ENCODE data around the gene ABL2.

The ABL2 gene

GRCh38 chr1:179127163-179127895, 102.1 kb downstream of the ABL2 start:
- DNase-seq: no peak

GRCh38 chr1:179126338-179127060, 103.0 kb downstream of the ABL2 start:
- no peak for DNase-seq

- no peak for DNase-seq
Observed at GRCh38 chr1:179124873-179125272, 104.6 kb downstream of the ABL2 start.

GRCh38 chr1:179121159-179121938, 108.1 kb downstream of the ABL2 start:
- DNase-seq: peak; percentile 52

GRCh38 chr1:179120736-179121135, 108.7 kb downstream of the ABL2 start:
- no peak for DNase-seq

- no peak for DNase-seq
Observed at GRCh38 chr1:179119513-179119912, 110.0 kb downstream of the ABL2 start.

- no peak for DNase-seq
Observed at GRCh38 chr1:179115181-179115580, 114.3 kb downstream of the ABL2 start.

GRCh38 chr1:179108644-179109043, 120.8 kb downstream of the ABL2 start:
- DNase-seq: no peak

- no peak for DNase-seq
Observed at GRCh38 chr1:179107706-179108629, 121.5 kb downstream of the ABL2 start.

- DNase-seq: no peak
Observed at GRCh38 chr1:179105393-179105792, 124.1 kb downstream of the ABL2 start.

GRCh38 chr1:179104611-179105250, 124.7 kb downstream of the ABL2 start:
- DNase-seq: no peak

- no peak for DNase-seq
Observed at GRCh38 chr1:179103999-179104398, 125.5 kb downstream of the ABL2 start.

GRCh38 chr1:179101566-179101965, 127.9 kb downstream of the ABL2 start:
- no peak for DNase-seq

GRCh38 chr1:179099891-179100290, 129.6 kb downstream of the ABL2 start:
- DNase-seq: no peak

GRCh38 chr1:179095924-179096323, 133.6 kb downstream of the ABL2 start:
- no peak for DNase-seq

- no peak for DNase-seq
Observed at GRCh38 chr1:179095377-179095776, 134.1 kb downstream of the ABL2 start.

- no peak for DNase-seq
Observed at GRCh38 chr1:179094818-179095217, 134.7 kb downstream of the ABL2 start.

GRCh38 chr1:179092896-179093461, 136.5 kb downstream of the ABL2 start:
- no peak for DNase-seq

- no peak for DNase-seq
Observed at GRCh38 chr1:179091691-179092165, 137.7 kb downstream of the ABL2 start.

GRCh38 chr1:179090923-179091322, 138.6 kb downstream of the ABL2 start:
- DNase-seq: no peak

- DNase-seq: no peak
Observed at GRCh38 chr1:179090522-179090921, 139.0 kb downstream of the ABL2 start.

All from CD4-positive, alpha-beta T cell treated with Interleukin-4 for 4 hours (primary cell).